Inferior parietal cortex (tissue), 1 donor: ENCODE data around the gene KLHL35.

Experiments
- DNase-seq: peaks from one replicate; pipeline ENCODE4 v3.0.0-alpha.2; 2016; ENCODE audit errors: extremely low spot score

Gene KLHL35, protein sequence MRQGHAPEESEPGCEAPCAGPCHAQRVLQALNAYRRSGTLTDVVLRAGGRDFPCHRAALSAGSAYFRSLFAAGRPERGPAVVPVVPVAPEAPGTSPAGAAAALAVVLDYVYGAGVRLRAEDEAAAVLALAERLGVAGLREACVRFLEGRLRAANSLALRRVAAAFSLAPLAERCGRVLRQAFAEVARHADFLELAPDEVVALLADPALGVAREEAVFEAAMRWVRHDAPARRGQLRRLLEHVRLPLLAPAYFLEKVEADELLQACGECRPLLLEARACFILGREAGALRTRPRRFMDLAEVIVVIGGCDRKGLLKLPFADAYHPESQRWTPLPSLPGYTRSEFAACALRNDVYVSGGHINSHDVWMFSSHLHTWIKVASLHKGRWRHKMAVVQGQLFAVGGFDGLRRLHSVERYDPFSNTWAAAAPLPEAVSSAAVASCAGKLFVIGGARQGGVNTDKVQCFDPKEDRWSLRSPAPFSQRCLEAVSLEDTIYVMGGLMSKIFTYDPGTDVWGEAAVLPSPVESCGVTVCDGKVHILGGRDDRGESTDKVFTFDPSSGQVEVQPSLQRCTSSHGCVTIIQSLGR

DNA sequence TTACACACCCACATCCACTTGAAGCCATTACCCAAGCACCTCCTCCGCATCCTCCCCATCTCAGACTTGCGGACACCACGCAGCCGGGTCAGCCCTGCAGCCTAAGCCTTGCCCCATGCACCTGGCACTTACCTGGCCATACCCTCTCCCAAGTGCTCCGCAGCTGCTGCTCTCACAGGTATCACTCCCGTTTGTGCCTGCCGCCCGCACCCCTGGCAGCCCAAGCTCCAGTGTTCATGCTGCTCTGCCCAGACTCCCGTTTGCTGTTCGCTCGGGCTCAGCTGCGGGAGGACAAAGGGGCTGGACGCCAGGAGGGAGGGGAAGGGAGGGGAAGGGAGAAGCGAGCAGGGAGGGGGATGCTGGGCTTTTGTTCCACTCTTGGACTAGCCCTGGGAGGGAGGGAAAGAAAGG, at the start of gene KLHL35:
TSS of gene KLHL35 (minus strand) at position 293 of the 411 bp plus-strand sequence. CDS start 2,574 bp downstream, outside the sequence.
- no peak for DNase-seq

DNA sequence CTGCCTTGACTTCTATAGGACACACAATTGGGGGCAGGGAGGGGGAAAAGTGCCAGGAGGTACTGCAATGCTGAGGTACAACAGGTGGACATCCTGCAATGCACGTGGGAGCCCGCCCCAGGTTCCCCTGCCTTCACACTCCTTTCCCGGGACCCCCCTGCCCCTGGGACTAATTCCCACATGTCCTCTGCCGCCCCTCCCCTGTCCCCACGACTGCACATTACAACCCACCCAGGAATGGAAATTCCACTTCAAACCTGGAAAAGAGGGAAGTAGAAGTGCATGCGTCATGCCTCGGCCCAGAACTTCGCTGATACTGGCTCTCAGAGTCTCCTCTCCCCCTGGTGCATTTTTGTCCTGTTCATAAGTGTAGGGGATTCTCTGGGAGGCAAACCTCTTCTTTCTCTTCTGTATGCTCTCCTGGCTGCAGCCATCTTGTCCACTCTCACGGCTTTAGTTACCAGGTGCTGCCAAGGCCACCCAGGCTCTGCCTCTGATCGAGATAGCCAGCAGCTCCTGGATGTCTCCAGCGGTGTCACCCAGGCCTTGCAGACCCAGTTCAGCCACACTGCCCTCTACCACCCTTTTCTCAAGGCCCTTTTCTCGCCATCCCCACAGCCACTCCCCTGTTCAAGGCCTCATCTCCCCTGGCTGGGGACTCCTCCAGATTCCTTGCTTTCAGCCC, 49.1 kb upstream of the KLHL35 start:
- DNase-seq: no peak

DNA sequence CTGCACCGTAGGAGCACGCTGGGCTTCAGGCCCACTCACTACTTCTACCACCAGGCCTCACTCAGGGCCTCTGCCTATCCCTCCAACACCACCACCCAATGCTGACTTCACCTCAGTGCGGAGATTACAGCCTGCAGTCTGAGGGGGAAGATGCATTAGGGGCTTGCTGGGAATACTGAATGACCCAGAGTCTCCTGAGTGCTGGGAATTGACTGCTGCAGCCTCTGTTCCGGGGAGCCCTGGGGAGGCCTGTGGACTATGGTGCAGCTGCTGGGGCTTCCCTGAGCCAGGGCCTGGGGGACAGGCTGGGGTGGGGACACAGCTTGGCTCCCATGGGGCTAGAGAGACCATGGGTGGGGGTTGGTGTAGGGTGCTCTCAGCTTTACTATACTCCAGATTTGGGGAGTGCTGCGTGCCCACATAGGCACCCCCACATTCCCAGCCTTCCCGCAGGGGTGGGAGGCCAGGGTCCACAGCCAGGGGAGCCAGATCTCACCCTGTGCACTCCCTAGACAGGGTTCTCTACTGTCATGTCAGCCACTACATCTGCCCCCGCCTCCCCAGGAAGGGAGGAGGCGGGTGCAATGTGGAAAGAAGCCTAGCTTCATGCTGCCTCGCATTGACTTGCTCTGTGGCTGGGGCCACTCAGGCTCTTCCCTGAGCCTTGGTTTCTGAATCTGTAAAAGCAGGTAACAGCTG, 48.4 kb upstream of the KLHL35 start:
- DNase-seq: no peak

DNA sequence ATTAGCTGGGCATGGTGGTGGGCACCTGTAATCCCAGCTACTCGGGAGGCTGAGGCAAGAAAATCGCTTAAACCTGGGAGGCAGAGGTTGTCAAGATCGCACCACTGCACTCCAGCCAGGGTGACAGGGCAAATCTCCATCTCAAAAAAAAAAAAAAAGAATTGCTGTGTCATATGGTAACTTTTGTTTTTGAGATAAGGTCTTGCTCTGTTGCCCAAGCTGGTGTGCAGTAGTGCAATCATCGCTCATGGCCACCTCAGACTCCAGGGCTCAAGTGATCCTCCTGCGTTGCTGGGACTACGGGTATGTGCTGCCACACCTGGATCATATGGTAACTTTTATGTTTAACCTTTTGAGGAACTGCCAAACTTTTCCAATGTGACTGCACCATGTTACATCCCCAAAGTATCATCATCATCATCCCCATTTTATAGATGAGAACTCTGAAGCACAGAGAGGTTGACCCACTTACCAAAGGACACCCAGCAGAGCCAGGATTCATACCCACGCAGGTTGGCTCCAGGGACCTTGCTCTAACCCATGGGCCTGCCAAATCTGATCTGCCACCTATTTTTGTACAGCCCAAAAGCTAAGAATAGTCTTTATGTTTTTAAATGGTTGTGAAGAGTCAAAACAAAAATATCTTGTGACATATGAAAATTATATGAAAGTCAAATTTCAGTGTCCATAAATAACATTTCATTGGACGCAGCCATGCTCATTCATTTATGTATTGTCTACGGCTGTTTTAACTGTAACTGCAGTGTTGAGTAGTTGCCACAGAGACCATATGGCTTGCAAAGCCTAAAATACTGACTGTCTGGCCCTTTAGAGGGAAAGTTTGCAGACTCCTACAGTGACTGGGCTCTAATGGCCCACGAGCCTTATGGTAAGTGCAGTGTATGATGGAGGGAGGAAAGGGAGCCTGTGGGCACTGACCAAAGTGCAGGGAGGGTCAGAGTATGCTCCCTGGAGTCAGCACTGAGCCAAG, 47.5 kb upstream of the KLHL35 start:
- DNase-seq: no peak

DNA sequence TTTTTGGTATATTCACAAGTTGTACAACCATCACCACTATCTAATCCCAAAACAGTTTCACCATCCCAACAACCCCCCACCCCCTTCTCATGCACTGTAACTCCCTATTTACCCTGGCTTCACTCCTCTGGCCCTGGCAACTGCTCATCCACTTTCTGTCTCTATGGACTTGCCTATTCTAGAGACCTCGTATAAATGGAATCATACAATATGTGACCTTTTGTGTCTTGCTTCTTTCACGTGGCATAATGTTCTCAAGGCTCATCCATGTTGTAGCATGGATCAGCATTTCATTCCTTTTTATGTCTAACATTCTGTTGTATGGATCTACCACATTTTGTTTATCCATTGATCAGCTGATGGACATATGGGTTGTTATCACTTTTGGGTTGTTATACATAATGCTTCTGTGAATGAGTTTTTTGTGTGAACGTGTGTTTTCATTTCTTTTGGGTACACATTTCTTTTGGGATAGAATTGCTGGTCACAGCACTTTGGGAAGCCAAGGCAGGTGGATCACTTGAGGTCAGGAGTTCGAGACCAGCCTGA, 46.7 kb upstream of the KLHL35 start:
- DNase-seq: no peak

DNA sequence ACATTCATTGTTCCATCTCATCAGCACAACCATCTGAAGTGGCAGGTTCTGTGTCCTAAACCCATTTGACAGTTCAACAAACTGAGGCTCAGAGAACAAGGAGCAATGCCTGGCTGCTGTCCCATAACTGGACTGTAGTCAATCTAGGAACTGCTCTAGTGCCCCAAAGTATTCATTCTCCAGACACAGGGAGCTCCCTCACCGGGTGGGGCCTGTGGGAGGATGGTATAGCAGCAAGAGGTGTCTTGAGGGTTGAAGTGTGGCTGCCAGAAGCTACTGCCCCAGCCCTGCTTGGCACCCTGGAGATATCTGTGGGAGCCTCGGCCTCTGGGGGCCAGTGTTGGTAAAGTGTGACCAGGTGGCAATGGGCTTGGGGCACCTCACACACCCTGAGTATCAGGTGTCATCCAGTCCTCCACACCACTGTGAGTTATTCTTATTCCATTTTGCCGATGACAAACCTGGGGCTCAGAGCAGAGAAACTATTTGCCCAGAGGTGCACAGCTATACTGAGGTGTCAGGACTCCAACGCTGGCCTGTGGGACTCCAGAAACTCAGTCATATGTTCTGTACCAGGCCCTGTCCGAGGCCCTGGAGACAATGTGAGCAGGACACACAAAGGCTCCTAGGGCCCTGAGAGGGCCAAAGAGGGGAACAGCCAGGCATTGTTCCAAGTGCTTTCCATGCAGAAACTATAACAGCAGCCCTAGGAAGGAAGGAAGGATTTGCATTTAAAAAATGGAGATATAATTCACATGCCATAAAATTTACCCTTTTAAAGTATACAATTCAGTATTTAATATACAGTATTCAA, 46.0 kb upstream of the KLHL35 start:
- no peak for DNase-seq

DNA sequence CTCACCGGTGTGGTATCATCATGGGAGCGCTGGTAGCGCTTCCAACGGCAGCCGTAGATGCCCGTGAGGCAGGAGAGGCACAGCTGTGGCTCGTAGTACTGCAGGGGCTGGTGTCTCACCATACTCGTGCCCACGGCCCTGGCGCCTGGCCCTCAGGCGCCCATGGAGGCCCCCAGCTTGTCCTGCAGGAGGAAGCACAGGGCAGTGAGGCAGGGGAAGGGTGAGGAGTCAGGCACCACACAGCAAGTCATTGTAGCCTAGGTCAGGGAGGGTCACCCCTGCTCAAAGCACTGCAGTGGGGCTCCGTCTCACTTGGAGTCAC, 44.6 kb upstream of the KLHL35 start:
- DNase-seq: no peak

DNA sequence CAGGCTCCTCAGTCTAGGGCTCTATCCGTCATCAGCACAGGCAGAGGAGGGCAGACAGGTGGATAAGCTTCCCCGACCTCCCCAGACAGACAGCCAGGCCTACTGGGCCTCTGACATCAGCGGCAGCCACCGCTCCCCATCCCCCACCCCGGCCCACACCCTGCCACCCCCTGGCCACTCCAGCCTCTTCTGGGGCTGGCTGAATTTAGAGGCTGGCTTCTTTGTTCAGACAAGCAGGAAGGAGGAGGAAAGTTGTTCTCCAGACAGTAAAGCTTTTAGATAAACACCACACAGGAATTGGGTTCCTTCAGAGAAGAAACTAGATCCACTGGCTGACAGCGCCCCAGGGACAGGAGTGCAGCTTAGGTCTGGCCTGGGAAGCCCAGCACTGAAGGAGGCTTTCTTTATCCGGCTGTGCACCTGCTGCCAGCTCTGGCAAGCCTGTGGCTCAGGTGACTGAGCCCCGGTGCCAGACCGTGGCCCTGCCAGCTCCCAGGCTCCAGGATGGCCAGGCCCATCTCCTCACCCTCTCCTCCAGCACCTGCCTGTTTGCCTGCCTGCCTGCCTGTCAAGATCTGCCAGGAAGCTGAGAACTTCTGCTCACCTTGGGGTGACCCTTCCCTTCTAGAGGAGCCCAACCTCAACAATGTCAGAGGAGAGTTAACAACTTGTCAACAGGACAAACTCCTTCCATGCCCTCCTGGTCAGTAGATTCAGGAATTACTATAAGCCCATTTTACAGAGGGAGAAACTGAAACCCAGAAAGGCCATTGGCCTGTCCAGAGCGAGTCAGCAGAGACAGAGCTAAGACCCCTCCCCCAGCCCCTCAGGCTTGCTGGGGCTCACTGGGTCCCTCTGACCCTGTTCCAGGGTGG, 44.0 kb upstream of the KLHL35 start:
- no peak for DNase-seq

DNA sequence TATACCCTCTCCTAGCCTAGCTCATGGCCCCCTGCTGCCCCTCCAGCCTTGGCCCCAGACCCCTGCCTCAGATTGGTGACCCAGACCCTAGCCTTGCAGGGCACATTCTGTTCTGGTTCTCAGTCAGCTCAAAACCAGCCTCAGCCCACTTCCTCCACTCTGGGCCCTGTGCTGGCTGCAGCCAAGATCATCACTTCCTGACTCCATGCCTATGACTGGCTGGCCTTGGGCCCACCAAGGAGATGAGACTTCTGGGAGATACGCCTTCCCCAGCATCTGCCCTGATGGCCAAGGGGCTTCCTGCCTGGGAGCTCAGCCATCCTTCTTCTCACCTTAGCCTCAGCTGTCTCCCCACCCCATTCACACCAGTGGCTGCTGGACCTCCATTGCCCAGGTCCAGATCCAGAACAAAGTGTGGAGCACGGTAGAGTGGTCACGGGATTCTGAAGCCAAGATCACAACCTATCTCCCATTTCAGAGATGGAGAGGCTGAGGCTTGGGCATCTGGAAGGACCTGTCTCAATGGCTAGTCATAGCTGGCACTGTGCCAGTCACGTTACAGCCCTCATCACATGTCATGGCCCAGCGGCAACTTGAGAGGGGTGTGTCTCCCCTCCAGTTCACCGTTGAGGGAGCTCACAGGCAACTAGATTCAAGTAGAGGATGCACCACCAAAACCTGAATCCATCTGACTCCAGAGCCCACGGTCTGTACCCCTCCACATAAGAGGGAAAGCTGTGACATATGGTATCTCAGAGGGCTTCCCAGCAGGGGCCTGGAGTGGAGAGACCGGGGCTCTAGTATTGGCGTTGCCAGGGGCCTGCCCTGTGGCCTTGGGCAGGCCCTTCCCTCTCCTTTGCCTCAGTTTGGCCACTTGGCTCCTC, 43.0 kb upstream of the KLHL35 start:
- DNase-seq: no peak

DNA sequence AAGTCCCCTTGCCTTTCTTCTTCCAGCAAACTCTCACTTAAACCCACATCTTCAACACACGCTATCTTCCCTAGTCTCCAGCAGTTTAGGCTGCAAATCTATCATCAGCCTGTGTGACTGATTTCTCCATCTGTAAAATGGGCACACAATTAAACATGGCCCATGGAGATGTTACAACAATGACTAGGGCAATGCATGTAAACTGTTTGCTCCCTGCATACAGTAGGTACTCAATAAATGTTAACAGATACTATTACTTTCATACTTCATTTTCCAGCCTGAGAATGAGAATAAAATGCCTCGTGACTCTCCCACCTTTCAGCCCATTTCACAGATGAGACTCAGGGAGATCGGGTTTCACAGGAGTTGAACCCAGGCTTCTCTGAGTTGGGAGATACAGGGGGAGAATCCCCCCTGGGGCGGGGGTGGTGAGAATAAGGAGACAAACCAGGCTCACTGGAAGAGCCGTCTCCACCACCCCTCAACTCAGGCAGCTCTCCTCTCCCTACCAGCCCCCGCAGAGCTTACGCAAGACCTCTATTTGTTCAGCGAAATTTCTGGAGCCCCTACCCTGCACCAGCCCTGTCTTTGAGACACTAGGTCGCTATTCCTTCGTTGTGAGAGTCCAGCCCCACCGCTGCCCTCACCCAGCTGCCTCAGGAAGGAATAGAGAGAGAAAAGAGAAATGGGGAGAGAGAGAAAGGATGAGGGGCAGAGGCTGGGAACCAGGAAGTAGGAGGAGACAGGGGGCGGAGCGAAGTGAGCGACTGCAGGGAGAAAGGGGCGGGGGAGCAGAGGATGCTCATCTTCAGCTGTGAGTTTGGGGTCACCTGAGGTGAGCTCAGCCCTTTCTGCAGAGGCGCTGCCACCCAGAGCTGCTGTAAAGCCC, 42.1 kb upstream of the KLHL35 start:
- DNase-seq: no peak

DNA sequence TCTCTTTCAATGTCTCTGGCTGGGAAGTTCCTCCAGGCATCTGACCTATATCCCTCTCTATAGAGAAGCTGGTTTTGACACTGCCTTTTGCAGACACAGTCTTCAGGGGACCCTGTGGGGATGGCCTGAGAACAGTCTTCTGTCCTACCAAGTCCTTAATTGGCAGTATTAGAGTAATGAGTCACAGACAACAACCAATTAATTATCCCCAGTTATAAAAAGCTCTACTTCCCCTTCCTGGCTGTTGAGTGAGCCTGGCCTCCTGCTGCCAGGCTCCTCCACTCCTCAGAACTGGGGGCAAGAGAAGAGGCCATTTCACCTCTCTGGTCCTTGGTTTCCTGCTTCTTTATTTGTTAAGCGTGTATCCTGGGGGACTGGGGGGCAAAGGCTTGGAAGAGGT, 41.2 kb upstream of the KLHL35 start:
- DNase-seq: no peak

DNA sequence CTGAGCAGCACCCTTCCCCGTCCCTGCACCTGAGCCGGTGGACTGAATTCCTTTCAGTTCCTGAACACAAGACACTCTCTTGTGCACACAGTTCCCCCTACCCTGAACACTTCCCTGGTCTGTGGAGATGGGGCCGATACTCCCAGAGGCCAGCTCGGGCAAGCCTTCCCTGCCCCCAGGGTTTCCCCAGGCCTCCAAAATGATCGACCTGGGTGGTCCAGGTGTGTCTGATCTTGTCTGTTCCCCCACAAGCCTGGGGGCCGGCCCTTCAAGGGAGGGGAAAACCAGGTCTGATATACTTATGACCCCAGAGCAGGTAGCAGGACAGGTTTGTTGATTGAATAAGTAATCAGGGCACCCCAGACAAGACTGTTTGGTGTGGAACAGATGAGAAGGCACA, 40.7 kb upstream of the KLHL35 start:
- DNase-seq: no peak

DNA sequence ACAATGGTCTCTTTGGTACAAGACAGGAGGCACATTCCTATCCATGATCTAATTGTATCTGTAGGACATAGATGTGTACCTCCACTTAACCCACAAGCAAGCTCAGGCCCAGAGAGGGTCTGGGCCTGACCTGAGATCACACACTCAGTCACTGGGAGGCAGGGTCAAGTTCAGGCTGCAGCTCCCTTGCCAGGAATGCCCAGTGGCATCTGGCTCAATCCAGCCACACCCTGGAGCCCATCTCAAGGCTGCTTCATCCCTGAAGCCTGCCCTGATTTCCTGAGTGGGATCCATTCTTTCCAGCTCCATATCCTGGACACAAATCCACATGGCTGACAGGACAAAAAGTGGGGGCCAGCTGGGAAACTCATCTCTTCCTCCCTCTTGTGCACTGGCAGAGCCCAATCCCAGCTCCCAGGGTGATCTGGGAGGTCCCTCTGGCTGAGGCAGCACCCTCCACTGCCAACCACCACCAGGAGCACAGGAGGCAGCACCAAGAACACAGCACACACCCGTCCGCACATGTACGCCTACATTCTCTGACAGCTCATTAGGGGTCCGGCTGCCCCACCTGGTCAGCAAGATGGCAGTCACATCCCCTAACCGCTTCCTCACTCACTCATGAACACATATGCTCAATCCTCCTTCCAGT, 39.2 kb upstream of the KLHL35 start:
- no peak for DNase-seq

DNA sequence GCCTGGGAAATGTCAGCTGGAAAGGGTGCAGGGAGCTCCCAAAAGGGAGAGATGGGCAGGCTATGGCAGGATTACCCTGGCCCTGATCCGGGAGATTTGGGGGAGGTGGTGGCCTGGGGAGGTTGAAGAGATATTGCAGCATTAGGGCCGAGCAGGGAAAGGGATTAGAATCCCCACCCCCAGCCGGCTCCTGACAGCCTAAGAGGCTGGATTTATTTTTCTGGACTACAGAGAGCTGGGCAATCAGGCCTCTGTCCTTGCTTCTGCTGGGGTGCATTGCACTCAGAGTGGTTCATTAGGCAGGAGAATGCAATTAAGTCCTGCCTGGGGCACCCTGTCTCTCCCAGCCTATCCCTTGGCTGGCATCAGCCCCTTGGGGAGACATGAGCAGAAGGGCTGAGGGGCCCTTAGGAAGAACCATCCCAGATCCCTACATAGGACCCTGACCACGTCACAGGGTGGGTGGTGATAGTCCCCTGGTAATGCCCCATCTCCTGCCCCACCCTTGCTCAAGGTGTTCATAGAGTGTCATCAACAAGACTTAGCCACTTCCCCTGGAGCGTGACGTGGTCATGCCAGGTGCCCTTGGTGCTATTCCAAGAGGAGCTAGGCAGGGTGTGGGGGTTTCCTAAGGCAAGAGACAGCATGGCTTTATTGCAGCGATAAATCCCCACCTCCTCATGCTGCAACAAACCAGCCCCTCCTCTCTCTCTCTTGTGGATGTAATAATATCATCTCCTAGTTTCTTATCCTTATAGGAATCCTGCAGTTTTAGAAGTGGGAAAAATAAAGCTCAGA, 38.4 kb upstream of the KLHL35 start:
- DNase-seq: no peak

DNA sequence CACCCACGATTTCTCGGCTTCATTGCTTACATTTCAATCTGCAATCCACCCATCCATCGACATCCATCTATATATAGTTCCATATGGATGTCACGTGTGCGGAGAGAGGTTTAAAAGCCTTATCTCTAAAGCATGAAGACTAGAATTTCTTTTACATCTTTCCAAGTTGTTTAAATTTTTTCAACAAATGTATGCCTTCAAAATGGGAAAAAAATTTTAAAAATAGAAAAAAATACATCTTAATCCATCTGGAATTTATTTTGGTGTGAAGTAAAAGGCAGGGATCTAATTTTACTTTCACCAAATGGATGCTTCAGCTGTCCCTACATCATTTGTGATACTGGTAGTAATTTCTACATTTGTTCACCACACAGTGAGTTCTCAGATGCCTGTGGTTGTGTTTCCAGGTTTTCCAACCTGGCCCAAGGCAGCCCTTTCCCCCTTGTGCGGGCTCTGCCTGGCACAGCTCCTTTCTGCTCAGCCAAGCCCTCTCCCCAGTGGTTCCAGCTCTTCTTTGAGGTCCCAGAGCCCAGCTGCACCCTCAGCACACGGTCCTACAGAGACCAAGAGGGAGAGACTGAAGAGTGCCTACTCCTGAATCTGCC, 37.6 kb upstream of the KLHL35 start:
- no peak for DNase-seq
